OCI-M2 (cell line): Measurements from ENCODE around the gene AATK.

Experiments
- DNase-seq: peaks from one replicate; lab custom pipeline; 2025; ENCODE audit not compliant: unreplicated experiment; lab: John Stamatoyannopoulos, UW

The AATK gene

GRCh38 chr17:81197409-81197795 lies 31.4 kb upstream of the AATK start:
- no peak for DNase-seq

GRCh38 chr17:81196505-81197408 lies 30.7 kb upstream of the AATK start:
- DNase-seq, result no peak

- no peak for DNase-seq
Measured at GRCh38 chr17:81195941-81196495, 30.0 kb upstream of the AATK start.

GRCh38 chr17:81194941-81195901 lies 29.2 kb upstream of the AATK start:
- no peak for DNase-seq

- no peak for DNase-seq
Measured at GRCh38 chr17:81194225-81194760, 28.3 kb upstream of the AATK start.

- DNase-seq, result no peak
Measured at GRCh38 chr17:81193470-81194224, 27.6 kb upstream of the AATK start.

- DNase-seq, result no peak
Measured at GRCh38 chr17:81193051-81193410, 27.0 kb upstream of the AATK start.

- no peak for DNase-seq
Measured at GRCh38 chr17:81192386-81193050, 26.5 kb upstream of the AATK start.

GRCh38 chr17:81191646-81192045 lies 25.6 kb upstream of the AATK start:
- no peak for DNase-seq

- DNase-seq, result no peak
Measured at GRCh38 chr17:81191116-81191515, 25.1 kb upstream of the AATK start.

GRCh38 chr17:81190591-81190990 lies 24.6 kb upstream of the AATK start:
- no peak for DNase-seq

GRCh38 chr17:81189670-81190530 lies 23.9 kb upstream of the AATK start:
- DNase-seq, result no peak

GRCh38 chr17:81189016-81189415 lies 23.0 kb upstream of the AATK start:
- no peak for DNase-seq

- no peak for DNase-seq
Measured at GRCh38 chr17:81188491-81188840, 22.4 kb upstream of the AATK start.

GRCh38 chr17:81187586-81188490 lies 21.8 kb upstream of the AATK start:
- DNase-seq, result no peak

- DNase-seq, result no peak
Measured at GRCh38 chr17:81187120-81187519, 21.1 kb upstream of the AATK start.

GRCh38 chr17:81186203-81186602 lies 20.2 kb upstream of the AATK start:
- no peak for DNase-seq

GRCh38 chr17:81184555-81184954 lies 18.5 kb upstream of the AATK start:
- DNase-seq, result no peak
